DND-41 (cell line): ENCODE data around the gene IBA57.

Experiments
- ATAC-seq: fragments of 200-7000 bp; cut with Tn5 transposase; 3 replicates; pipeline ENCODE4 v1.9.1; 2021; ENCODE audit warnings: low read depth; ENCODE audit not compliant: insufficient read depth
- DNase-seq: peaks from one replicate; pipeline ENCODE4 v3.0.0-alpha.2; 2020
- H2AFZ ChIP-seq: 2 replicates; pipeline ENCODE4 v1.6.0; 2012; ENCODE audit warnings: low read depth, low read length
- H3K27ac ChIP-seq: 2 replicates; pipeline ENCODE4 v1.5.1; 2012; ENCODE audit warnings: low read length, inconsistent platforms
- H3K27me3 ChIP-seq: fragments of 200-600 bp; sonication (generic); 2 replicates; pipeline ENCODE4 v1.6.0; 2012; ENCODE audit warnings: low read length, mild to moderate bottlenecking, inconsistent platforms; ENCODE audit not compliant: insufficient read depth, poor library complexity
- H3K36me3 ChIP-seq: 2 replicates; pipeline ENCODE4 v1.5.1; 2012; ENCODE audit warnings: low read length, inconsistent platforms; ENCODE audit not compliant: insufficient read depth
- H3K4me1 ChIP-seq: 2 replicates; pipeline ENCODE4 v1.5.1; 2012; ENCODE audit warnings: mild to moderate bottlenecking, low read length; ENCODE audit not compliant: insufficient read depth
- H3K4me2 ChIP-seq: 2 replicates; pipeline ENCODE4 v1.6.0; 2012; ENCODE audit warnings: mild to moderate bottlenecking, moderate library complexity, low read length, inconsistent platforms; ENCODE audit not compliant: insufficient read depth
- H3K4me3 ChIP-seq, 2 experiments: fragments of 200-600 bp in 1 of 2; shearing (Covaris generic) in 1 of 2; 2 replicates each; pipeline ENCODE4 v1.5.1; 2012 to 2016; ENCODE audit warnings: inconsistent platforms in 2 of 2, low read length in 2 of 2, mild to moderate bottlenecking in 2 of 2, low read depth in 1 of 2, moderate library complexity in 1 of 2
- H3K79me2 ChIP-seq: 2 replicates; pipeline ENCODE4 v1.6.0; 2012; ENCODE audit warnings: low read length, inconsistent platforms; ENCODE audit not compliant: insufficient read depth
- H3K9ac ChIP-seq: 2 replicates; pipeline ENCODE4 v1.6.0; 2012; ENCODE audit warnings: low read depth, mild to moderate bottlenecking, inconsistent platforms, low read length, moderate library complexity
- H3K9me3 ChIP-seq: 2 replicates; pipeline ENCODE4 v1.5.1; 2012; ENCODE audit warnings: low read length, moderate library complexity, mild to moderate bottlenecking, inconsistent platforms; ENCODE audit not compliant: insufficient read depth, severe bottlenecking
- H4K20me1 ChIP-seq: 2 replicates; pipeline ENCODE4 v1.6.0; 2012; ENCODE audit warnings: low read length; ENCODE audit not compliant: insufficient read depth
- EZH2 ChIP-seq: IDR thresholded peaks from 3 replicates; pipeline ENCODE4 v1.6.1; 2012; ENCODE audit warnings: borderline replicate concordance, low read depth, mild to moderate bottlenecking, moderate library complexity, low read length, inconsistent platforms; ENCODE audit not compliant: severe bottlenecking
- TF ChIP-seq, protein P1 (sequence below): IDR thresholded peaks from 2 replicates; pipeline ENCODE4 v1.5.1; 2012; ENCODE audit warnings: borderline replicate concordance, low read length, moderate library complexity, mild to moderate bottlenecking; ENCODE audit not compliant: poor library complexity, severe bottlenecking; ENCODE audit errors: extremely low read depth

The IBA57 gene

DNA sequence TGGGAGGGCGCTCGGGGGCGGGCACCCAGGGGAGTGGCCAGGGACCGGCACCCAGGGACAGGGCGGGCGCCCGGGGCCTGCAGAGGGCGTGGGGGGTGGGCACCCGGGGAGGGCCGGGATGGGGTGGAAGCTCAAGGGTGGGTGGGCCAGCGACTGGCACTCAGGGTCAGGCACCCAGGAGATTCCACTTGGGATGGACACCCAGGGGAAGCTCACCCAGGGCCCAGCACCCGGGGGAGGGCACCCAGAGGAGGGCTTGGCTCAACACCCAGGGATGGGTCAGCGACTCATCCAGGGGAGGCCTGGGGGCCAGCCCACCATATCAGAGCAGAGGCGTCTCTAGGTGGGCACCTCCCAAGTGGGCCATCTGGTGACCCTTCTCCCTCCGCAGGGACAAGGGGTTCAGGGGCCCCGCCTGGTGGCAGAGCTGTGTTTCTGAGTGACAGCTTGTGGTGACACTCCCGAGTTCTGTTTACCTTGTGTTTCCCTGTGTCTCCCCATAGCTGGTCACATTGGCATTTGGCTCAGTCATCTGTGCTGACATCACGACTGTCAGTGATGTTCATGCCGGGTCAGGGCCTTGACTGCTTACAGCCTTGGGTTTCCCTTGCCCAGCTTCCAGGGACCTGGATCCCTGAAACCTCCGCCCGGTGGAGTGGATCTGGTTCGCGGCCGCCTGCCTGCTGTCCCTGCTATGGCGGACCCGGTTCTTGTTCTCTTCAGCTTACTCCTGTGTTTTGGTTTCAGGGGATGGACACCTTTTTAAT lies 749 bp downstream of the IBA57 start:
- Histone ChIP-seq H3K4me2 (peak overlapping the region; percentile 94), H4K20me1 (peaks cover 23% of the 10 kb centered on the region; the same call in 1 of the 2 replicates), H3K27me3 (no peaks in the 10 kb centered on the region), H3K4me3 (peak overlapping the region; percentile 45 to 92; a peak in 3 of 4 replicates), H3K79me2 (peaks cover 27% of the 10 kb centered on the region), H2AFZ (peak overlapping the region; percentile 78), H3K9ac (peak overlapping the region; percentile 94), H3K4me1 (peaks cover 24% of the 10 kb centered on the region), H3K9me3 (no peaks in the 10 kb centered on the region), H3K36me3 (0 out of 2 replicates have a peak, but pooled peaks cover 2% of the 10 kb centered on the region), H3K27ac (peak overlapping the region; percentile 79)
- TF ChIP-seq, protein P1, sequence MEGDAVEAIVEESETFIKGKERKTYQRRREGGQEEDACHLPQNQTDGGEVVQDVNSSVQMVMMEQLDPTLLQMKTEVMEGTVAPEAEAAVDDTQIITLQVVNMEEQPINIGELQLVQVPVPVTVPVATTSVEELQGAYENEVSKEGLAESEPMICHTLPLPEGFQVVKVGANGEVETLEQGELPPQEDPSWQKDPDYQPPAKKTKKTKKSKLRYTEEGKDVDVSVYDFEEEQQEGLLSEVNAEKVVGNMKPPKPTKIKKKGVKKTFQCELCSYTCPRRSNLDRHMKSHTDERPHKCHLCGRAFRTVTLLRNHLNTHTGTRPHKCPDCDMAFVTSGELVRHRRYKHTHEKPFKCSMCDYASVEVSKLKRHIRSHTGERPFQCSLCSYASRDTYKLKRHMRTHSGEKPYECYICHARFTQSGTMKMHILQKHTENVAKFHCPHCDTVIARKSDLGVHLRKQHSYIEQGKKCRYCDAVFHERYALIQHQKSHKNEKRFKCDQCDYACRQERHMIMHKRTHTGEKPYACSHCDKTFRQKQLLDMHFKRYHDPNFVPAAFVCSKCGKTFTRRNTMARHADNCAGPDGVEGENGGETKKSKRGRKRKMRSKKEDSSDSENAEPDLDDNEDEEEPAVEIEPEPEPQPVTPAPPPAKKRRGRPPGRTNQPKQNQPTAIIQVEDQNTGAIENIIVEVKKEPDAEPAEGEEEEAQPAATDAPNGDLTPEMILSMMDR = peak; percentile 56
- TF ChIP-seq EZH2 = no peak
- ATAC-seq = peak; percentile 77
- peak; percentile 49 for DNase-seq

DNA sequence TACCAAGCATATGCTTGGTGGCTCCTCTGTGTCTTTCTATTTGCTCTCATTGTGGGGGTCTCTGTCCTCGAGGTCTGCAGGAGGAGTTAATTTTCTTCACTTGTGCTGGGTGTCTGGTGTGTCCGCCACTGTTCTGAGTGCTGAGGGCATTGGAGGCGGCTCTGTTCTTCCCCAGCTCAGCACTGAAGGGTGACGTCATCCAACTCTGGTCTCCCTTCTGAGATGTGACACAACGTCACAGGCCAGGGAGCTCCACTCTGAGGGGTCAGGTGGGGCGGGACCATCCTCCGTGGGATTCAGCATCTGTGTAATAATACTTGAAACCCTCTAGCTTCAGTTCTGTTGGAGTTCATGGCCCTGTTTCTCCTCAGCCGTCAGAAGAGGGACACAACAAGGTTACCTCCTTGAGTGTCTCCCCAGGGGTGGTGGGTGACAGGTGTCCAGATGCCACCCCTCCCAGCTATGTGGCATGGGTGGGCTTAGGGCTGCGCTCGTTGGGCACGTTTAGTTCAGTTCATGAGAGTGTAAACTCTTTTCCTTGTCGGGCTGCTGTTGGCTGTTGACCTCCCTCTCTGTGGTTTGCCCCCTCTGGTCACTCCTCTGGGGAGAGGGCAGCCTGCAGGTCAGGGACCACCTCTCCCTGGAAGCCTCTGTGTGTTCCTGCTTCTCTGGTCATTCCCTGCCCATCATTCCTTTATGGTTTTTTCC lies 3.1 kb downstream of the IBA57 start:
- no peak overlapping the region for H3K4me3 ChIP-seq
- H4K20me1 ChIP-seq = peaks cover 39% of the 10 kb centered on the region
- 0 out of 2 replicates have a peak, but pooled peaks cover 2% of the 10 kb centered on the region for H3K36me3 ChIP-seq
- no peaks in the 10 kb centered on the region for H3K27me3 ChIP-seq
- H3K9me3 ChIP-seq = no peaks in the 10 kb centered on the region
- peaks cover 24% of the 10 kb centered on the region for H3K4me1 ChIP-seq
- TF ChIP-seq EZH2 = no peak
- TF ChIP-seq, protein P1 = no peak
- DNase-seq = no peak
- no peak overlapping the region for H3K27ac ChIP-seq
- H2AFZ ChIP-seq = no peak overlapping the region
- peaks cover 40% of the 10 kb centered on the region for H3K79me2 ChIP-seq
- no peak for ATAC-seq
- H3K4me2 ChIP-seq = no peak overlapping the region
- no peak overlapping the region for H3K9ac ChIP-seq

DNA sequence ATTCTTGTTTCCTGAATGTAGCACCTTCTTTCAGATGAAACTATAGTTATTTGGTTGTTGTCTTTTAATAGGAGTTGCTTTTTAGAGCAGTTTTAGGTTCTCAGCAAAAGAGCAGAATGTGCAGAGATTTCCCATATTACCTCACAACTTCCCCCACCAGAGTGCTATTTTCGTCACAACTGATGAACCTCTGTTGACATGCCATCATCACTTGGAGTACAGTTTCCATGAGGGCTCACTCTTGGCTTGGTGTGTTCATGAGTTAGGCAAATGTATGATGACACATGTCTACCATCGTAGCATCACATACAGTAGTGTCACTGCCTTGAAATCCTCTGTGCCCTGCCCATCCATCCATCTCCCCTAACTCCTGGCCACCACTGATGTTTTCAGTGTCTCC lies 3.7 kb downstream of the IBA57 start:
- H3K9ac ChIP-seq = no peak overlapping the region
- H3K4me3 ChIP-seq = no peak overlapping the region
- no peak overlapping the region for H2AFZ ChIP-seq
- no peak overlapping the region for H3K27ac ChIP-seq
- DNase-seq (no peak), ATAC-seq (no peak)
- peaks cover 41% of the 10 kb centered on the region for H3K79me2 ChIP-seq
- TF ChIP-seq, protein P1 = no peak
- TF ChIP-seq EZH2 = no peak
- 0 out of 2 replicates have a peak, but pooled peaks cover 2% of the 10 kb centered on the region for H3K36me3 ChIP-seq
- H4K20me1 ChIP-seq = peaks cover 42% of the 10 kb centered on the region
- H3K4me2 ChIP-seq = no peak overlapping the region
- H3K27me3 ChIP-seq = no peaks in the 10 kb centered on the region
- no peaks in the 10 kb centered on the region for H3K9me3 ChIP-seq
- H3K4me1 ChIP-seq = peaks cover 22% of the 10 kb centered on the region
